GM23248 (cell line): ENCODE measurements around the gene RTEL1.

Experiments used
- EZH2 ChIP-seq: fragments of 200-600 bp; sonication (generic); IDR thresholded peaks from 2 replicates; pipeline ENCODE4 v1.6.1; 2018; ENCODE audit warnings: antibody characterized with exemption, mild to moderate bottlenecking; ENCODE audit not compliant: insufficient read depth, poor library complexity, severe bottlenecking
- EZH2phosphoT487 ChIP-seq: fragments of 200-600 bp; sonication (generic); IDR thresholded peaks from 2 replicates; pipeline ENCODE4 v1.6.1; 2018; ENCODE audit warnings: antibody characterized with exemption, moderate library complexity, mild to moderate bottlenecking, low read depth; ENCODE audit not compliant: insufficient read depth

GRCh38 chr20:63625771-63626423, 32.2 kb upstream of the RTEL1 start:
- TF ChIP-seq EZH2: no peak
- TF ChIP-seq EZH2phosphoT487: no peak
